ENCODE results near the gene MYL7.

MYL7 gene

DNA sequence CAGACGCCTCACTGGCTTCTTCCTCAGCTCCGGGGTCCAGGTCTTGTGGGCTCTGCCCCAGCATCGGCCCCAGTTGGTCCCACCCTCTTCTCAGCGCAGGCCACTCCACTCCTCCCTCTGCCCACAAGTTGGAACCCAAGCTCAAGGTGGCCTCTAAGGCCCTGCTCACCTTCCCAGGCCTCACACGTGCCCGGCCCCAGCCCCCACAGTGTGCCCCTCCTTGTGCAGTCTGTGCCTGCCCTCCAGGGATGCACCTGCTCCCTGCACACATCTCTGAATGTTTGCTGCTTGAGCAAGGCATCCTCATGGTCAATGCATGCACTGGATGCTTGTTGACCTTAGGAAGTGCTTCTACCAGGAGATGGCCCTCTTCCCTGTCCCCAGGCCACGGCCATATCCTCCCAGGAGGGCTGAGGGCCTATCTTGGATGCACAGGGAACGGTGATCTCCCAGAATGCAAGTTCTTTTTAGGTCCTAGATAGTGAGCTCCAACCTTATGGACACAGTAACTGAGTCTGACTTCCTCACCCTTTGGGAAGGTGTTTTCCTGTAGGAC is 44.7 kb downstream of the MYL7 start:
- ATAC-seq = no peak
- TF ChIP-seq, protein P1, sequence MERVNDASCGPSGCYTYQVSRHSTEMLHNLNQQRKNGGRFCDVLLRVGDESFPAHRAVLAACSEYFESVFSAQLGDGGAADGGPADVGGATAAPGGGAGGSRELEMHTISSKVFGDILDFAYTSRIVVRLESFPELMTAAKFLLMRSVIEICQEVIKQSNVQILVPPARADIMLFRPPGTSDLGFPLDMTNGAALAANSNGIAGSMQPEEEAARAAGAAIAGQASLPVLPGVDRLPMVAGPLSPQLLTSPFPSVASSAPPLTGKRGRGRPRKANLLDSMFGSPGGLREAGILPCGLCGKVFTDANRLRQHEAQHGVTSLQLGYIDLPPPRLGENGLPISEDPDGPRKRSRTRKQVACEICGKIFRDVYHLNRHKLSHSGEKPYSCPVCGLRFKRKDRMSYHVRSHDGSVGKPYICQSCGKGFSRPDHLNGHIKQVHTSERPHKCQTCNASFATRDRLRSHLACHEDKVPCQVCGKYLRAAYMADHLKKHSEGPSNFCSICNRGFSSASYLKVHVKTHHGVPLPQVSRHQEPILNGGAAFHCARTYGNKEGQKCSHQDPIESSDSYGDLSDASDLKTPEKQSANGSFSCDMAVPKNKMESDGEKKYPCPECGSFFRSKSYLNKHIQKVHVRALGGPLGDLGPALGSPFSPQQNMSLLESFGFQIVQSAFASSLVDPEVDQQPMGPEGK (CRISPR knock-in tag; IDR thresholded peaks at IDR 0.05; ENCODE audit: borderline replicate concordance) = no peak
- TF ChIP-seq TCF4 (CRISPR knock-in tag; IDR thresholded peaks at IDR 0.05; ENCODE audit: borderline replicate concordance) (no peak), ZNF565 (CRISPR knock-in tag; conservative IDR thresholded peaks at IDR 0.05; ENCODE audit: low read depth) (no peak), ZC3H10 (CRISPR knock-in tag; IDR thresholded peaks at IDR 0.05) (no peak), BACH2 (CRISPR knock-in tag; IDR thresholded peaks at IDR 0.05; ENCODE audit: borderline replicate concordance) (no peak), ZFP30 (CRISPR knock-in tag; IDR thresholded peaks at IDR 0.05) (no peak), ZNF70 (CRISPR knock-in tag; IDR thresholded peaks at IDR 0.05) (no peak), PPARA (CRISPR knock-in tag; IDR thresholded peaks at IDR 0.05; ENCODE audit: borderline replicate concordance) (no peak), CSDC2 (CRISPR knock-in tag; IDR thresholded peaks at IDR 0.05) (no peak), RARB (CRISPR knock-in tag; IDR thresholded peaks at IDR 0.05) (no peak), TOX (CRISPR knock-in tag; IDR thresholded peaks at IDR 0.05; ENCODE audit: borderline replicate concordance) (no peak), ARNTL (CRISPR knock-in tag; IDR thresholded peaks at IDR 0.05; ENCODE audit: borderline replicate concordance, low read depth) (no peak), OSR1 (CRISPR knock-in tag; IDR thresholded peaks at IDR 0.05) (no peak), ZFP3 (CRISPR knock-in tag; IDR thresholded peaks at IDR 0.05) (no peak), GLIS3 (CRISPR knock-in tag; IDR thresholded peaks at IDR 0.05) (no peak)
- TF ChIP-seq, protein P2, sequence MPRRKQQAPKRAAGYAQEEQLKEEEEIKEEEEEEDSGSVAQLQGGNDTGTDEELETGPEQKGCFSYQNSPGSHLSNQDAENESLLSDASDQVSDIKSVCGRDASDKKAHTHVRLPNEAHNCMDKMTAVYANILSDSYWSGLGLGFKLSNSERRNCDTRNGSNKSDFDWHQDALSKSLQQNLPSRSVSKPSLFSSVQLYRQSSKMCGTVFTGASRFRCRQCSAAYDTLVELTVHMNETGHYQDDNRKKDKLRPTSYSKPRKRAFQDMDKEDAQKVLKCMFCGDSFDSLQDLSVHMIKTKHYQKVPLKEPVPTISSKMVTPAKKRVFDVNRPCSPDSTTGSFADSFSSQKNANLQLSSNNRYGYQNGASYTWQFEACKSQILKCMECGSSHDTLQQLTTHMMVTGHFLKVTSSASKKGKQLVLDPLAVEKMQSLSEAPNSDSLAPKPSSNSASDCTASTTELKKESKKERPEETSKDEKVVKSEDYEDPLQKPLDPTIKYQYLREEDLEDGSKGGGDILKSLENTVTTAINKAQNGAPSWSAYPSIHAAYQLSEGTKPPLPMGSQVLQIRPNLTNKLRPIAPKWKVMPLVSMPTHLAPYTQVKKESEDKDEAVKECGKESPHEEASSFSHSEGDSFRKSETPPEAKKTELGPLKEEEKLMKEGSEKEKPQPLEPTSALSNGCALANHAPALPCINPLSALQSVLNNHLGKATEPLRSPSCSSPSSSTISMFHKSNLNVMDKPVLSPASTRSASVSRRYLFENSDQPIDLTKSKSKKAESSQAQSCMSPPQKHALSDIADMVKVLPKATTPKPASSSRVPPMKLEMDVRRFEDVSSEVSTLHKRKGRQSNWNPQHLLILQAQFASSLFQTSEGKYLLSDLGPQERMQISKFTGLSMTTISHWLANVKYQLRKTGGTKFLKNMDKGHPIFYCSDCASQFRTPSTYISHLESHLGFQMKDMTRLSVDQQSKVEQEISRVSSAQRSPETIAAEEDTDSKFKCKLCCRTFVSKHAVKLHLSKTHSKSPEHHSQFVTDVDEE (CRISPR knock-in tag; IDR thresholded peaks at IDR 0.05) = no peak
- TF ChIP-seq, protein P3, sequence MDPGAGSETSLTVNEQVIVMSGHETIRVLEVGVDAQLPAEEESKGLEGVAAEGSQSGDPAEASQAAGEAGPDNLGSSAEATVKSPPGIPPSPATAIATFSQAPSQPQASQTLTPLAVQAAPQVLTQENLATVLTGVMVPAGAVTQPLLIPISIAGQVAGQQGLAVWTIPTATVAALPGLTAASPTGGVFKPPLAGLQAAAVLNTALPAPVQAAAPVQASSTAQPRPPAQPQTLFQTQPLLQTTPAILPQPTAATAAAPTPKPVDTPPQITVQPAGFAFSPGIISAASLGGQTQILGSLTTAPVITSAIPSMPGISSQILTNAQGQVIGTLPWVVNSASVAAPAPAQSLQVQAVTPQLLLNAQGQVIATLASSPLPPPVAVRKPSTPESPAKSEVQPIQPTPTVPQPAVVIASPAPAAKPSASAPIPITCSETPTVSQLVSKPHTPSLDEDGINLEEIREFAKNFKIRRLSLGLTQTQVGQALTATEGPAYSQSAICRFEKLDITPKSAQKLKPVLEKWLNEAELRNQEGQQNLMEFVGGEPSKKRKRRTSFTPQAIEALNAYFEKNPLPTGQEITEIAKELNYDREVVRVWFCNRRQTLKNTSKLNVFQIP (CRISPR knock-in tag; IDR thresholded peaks at IDR 0.05; ENCODE audit: borderline replicate concordance, low read depth) = no peak

DNA sequence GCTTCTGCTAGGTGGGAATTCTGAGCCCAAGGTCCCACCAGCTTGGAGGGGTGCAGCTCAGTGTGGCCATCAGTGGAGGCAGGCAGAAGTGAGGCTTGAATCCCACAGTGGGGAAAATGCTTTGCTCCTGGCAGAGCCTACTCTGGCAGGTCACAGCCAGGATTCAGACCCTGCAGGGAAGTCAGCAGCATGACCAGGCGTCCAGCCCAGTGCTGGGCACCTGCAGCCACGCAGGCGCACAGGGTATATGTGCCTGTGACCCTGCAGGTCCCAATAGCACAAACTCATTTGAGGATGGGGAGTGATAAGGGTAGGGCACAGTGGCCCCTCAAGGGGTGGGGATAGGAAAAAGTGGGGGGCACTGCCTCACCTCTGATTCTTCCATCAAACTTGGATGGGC is 45.4 kb downstream of the MYL7 start:
- TF ChIP-seq ZNF70 (CRISPR knock-in tag; IDR thresholded peaks at IDR 0.05) (no peak), TCF4 (CRISPR knock-in tag; IDR thresholded peaks at IDR 0.05; ENCODE audit: borderline replicate concordance) (no peak), PPARA (CRISPR knock-in tag; IDR thresholded peaks at IDR 0.05; ENCODE audit: borderline replicate concordance) (no peak), CSDC2 (CRISPR knock-in tag; IDR thresholded peaks at IDR 0.05) (no peak)
- no peak for ATAC-seq

DNA sequence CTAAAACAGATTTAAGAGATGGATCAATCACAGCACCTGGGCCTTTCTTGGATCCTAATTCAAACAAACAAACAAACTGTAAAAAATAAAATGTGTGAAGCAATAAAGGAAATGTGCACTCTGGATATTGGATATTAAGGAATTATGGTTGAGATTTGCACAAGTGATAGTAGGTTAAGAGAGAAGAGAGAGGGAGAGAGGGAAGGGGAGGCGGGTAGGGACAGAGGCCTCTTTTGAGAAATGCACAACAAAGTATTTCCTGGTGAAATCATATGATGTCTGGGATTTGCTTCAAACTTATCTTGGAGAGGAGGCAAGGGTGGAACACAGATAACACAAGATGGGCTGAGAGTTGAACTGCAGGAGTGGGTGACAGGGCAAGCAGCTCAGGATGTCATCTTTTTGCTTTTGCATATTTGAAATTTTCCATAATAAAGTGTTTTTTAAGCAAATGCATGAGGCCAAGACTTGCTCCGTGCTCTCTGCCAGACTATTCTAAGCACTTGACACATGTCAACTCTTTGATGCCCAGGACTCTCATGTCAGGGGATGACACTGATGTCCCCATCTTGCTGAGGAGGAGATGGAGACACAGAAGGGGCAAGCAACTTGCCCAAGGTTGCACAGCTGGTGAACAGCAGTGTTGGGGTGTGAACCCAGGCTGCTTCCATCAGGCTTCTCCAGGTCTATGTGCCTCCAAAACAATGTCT is 46.1 kb downstream of the MYL7 start:
- TF ChIP-seq, protein P3 (CRISPR knock-in tag; IDR thresholded peaks at IDR 0.05; ENCODE audit: borderline replicate concordance, low read depth) = no peak
- no peak for TF ChIP-seq OSR1 (CRISPR knock-in tag; IDR thresholded peaks at IDR 0.05)
- ATAC-seq = peak; percentile 13; the same call in 1 of the 3 replicates

DNA sequence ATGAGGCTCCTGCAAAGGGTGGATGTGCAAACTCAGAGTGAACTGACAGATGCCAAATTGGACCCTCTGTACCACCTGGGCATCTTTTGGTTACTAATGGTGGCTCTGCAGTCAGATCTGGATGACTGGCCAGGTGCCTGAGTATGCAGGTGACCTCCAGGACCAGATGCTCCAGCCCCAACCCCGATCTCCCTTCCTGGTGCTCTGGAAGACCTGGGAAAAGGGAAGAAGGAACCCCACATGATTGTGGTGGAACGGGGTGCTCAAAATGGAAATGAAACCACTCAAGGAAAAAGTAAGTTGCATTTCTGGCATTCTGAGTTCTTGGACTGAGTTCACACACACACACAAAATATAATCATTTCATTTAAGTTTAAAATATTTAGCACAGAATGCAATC is 46.8 kb downstream of the MYL7 start:
- ATAC-seq = no peak
- TF ChIP-seq ARNTL (CRISPR knock-in tag; IDR thresholded peaks at IDR 0.05; ENCODE audit: borderline replicate concordance, low read depth) (no peak), GLIS3 (CRISPR knock-in tag; IDR thresholded peaks at IDR 0.05) (no peak), RARB (CRISPR knock-in tag; IDR thresholded peaks at IDR 0.05) (no peak), CSDC2 (CRISPR knock-in tag; IDR thresholded peaks at IDR 0.05) (no peak), TCF4 (CRISPR knock-in tag; IDR thresholded peaks at IDR 0.05; ENCODE audit: borderline replicate concordance) (no peak), ZNF565 (CRISPR knock-in tag; conservative IDR thresholded peaks at IDR 0.05; ENCODE audit: low read depth) (no peak), ZFP30 (CRISPR knock-in tag; IDR thresholded peaks at IDR 0.05) (no peak), BACH2 (CRISPR knock-in tag; IDR thresholded peaks at IDR 0.05; ENCODE audit: borderline replicate concordance) (no peak), ZNF70 (CRISPR knock-in tag; IDR thresholded peaks at IDR 0.05) (no peak), OSR1 (CRISPR knock-in tag; IDR thresholded peaks at IDR 0.05) (no peak)
- TF ChIP-seq, protein P4, sequence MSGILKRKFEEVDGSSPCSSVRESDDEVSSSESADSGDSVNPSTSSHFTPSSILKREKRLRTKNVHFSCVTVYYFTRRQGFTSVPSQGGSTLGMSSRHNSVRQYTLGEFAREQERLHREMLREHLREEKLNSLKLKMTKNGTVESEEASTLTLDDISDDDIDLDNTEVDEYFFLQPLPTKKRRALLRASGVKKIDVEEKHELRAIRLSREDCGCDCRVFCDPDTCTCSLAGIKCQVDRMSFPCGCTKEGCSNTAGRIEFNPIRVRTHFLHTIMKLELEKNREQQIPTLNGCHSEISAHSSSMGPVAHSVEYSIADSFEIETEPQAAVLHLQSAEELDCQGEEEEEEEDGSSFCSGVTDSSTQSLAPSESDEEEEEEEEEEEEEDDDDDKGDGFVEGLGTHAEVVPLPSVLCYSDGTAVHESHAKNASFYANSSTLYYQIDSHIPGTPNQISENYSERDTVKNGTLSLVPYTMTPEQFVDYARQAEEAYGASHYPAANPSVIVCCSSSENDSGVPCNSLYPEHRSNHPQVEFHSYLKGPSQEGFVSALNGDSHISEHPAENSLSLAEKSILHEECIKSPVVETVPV (CRISPR knock-in tag; IDR thresholded peaks at IDR 0.05) = no peak
- TF ChIP-seq, protein P1 (CRISPR knock-in tag; IDR thresholded peaks at IDR 0.05; ENCODE audit: borderline replicate concordance) = no peak
- TF ChIP-seq, protein P3 (CRISPR knock-in tag; IDR thresholded peaks at IDR 0.05; ENCODE audit: borderline replicate concordance, low read depth) = no peak

Data from SK-N-SH treated with all-trans-retinoic acid at 6 μM for 48 hours (cell line).